HUES64 (cell line): ENCODE data around the gene SAG.

ENCODE experiments used
- H3K27ac ChIP-seq: 2 replicates; pipeline ENCODE4 v1.7.0; 2013; ENCODE audit warnings: low read depth, low read length, inconsistent platforms
- H3K27me3 ChIP-seq: 2 replicates; pipeline ENCODE4 v1.6.1; 2013; ENCODE audit warnings: mild to moderate bottlenecking, low read length; ENCODE audit not compliant: insufficient read depth
- H3K36me3 ChIP-seq: 2 replicates; pipeline ENCODE4 v1.6.1; 2013; ENCODE audit warnings: mild to moderate bottlenecking, low read length; ENCODE audit not compliant: insufficient read depth
- H3K4me1 ChIP-seq: 2 replicates; pipeline ENCODE4 v1.6.1; 2013; ENCODE audit warnings: mild to moderate bottlenecking, low read length, moderate library complexity; ENCODE audit not compliant: insufficient read depth
- H3K4me3 ChIP-seq: 2 replicates; pipeline ENCODE4 v1.5.1; 2013; ENCODE audit warnings: mild to moderate bottlenecking, low read length, moderate library complexity
- H3K9ac ChIP-seq: 2 replicates; pipeline ENCODE4 v1.6.1; 2013; ENCODE audit warnings: mild to moderate bottlenecking, low read depth, low read length
- H3K9me3 ChIP-seq: 2 replicates; pipeline ENCODE4 v1.6.1; 2013; ENCODE audit warnings: low read depth, low read length; ENCODE audit not compliant: insufficient read depth
- WGBS: fragments of 150-250, 120-280 bp; methylation state at CpG from one replicate; pipeline ENCODE4 v1.1.7; 2013; ENCODE audit warnings: missing lambda C conversion rate; 5-methylcytosine and 5-hydroxymethylcytosine counted together

Gene SAG

DNA sequence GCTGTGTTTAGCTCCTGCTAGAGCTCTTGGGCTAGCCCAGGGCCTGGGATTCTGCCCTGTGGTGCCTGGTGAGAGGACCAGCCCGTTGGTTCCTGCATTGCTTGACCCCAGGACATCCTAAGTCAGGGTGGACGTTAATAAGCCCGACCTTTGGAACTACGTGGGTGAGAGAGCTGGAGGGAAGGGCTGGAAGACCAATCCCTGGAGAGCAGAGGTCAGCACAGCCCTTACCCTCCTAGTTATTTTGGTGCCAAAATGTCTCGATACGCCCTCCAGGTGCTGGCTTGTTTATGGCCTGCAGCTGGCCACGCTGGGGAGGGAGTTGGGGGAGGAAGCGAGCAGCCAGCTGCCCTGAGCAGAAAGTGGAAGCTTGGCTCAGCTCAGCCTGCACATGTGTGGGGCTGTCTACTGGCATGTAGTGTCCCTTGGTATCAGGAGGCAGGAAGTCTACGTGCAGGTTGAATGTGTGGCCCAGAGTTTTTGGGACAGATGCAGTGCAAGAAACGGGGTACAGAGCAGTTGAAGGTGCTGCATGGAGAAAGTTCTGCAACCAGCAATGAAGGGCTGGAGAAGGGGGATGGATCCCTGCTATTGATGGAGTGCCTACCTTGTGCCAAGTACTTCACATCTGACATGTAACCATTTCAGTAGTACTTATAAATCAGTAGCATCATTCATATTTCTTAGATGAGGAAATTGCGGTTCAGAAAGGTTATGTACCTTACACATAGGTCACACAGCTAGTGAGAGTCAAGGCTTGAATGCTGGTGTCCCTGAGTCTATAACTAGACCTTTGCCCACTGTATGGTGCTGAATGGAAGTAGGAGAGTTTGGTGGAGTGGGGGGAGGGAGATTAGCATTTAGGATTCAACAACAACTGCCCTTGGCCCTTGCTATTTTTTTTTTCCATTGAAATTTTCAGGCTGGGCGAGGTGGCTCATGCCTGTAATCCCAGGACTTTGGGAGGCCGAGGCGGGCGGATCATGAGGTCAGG lies 41.7 kb downstream of the SAG start:
- WGBS, result 80% methylated on average over 15 of the region's 15 CpGs
- Histone ChIP-seq H3K9ac (no peak overlapping the region), H3K36me3 (no peaks in the 10 kb centered on the region), H3K9me3 (no peaks in the 10 kb centered on the region), H3K4me1 (peaks cover 6% of the 10 kb centered on the region; the same call in 1 of the 2 replicates), H3K27me3 (peaks cover 18% of the 10 kb centered on the region), H3K27ac (no peak overlapping the region), H3K4me3 (no peak overlapping the region)

- Histone ChIP-seq H3K27me3 (peaks cover 27% of the 10 kb centered on the region), H3K27ac (no peak overlapping the region), H3K36me3 (no peaks in the 10 kb centered on the region), H3K4me1 (peaks cover 6% of the 10 kb centered on the region; the same call in 1 of the 2 replicates), H3K9me3 (no peaks in the 10 kb centered on the region), H3K9ac (no peak overlapping the region), H3K4me3 (no peak overlapping the region)
- WGBS, result 63% methylated on average over 8 of the region's 8 CpGs
Observed at GRCh38 chr2:233350708-233351107, 43.1 kb downstream of the SAG start.

DNA sequence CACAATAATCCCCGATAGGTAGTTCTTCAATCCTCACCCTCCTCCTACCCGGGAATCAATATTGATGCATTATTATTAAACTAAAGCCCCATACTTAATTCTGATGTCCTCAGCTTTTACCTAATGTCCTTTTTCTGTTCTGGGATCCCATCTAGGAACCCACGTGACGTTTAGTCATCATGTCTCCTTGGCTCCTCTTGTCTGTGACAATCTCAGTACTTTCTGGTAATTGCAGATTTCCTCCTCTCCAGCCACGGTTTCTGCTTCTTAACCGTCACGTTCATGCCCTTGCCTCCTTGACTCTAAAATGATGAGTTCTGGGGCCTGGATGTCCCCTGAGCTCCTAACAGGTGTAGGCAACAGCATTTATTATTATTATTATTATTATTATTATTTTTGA lies 43.8 kb downstream of the SAG start:
- Histone ChIP-seq H3K9me3 (no peaks in the 10 kb centered on the region), H3K4me3 (no peak overlapping the region), H3K4me1 (peaks cover 6% of the 10 kb centered on the region; the same call in 1 of the 2 replicates), H3K9ac (no peak overlapping the region), H3K27ac (no peak overlapping the region), H3K27me3 (peaks cover 35% of the 10 kb centered on the region), H3K36me3 (no peaks in the 10 kb centered on the region)
- WGBS, result 87% methylated on average over 7 of the region's 7 CpGs

DNA sequence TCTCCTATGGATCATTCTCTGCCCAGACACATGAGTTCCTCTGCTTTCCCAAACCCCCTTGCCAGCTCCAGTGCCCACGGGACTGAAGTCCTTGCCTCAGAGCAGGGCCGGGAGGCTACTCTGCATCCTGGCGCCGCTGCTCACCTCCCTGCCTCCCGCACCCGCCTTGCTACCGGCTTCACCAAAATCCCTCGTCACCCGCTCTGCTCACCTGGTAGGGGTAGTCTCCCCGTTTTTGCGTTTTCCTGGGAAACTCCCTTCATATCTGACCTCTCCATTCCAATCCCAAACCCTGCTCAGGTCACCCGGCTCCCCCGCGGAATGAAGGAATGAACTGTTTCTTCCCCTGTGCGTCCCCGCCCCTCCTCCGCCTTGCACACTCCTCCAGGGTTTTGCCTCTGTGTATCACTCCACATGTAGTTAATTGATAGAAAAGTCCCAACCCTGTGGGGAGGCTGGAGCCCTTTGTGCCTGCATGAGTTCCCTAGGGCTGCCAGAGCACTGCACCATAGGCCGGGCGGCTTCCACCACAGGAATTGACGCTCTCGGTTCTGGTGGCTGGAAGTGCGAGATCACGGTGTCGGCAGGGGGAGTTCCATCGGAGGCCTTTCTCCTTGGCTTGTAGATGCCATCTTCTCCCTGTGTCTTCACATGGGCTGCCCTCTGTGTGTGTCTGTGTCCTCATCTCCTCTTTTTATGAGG lies 44.7 kb downstream of the SAG start:
- Histone ChIP-seq H3K36me3 (no peaks in the 10 kb centered on the region), H3K9me3 (no peaks in the 10 kb centered on the region), H3K9ac (no peak overlapping the region), H3K27ac (no peak overlapping the region), H3K4me1 (peaks cover 6% of the 10 kb centered on the region; the same call in 1 of the 2 replicates), H3K4me3 (no peak overlapping the region), H3K27me3 (peaks cover 36% of the 10 kb centered on the region)
- 96% methylated on average over 25 of the region's 25 CpGs for WGBS

- Histone ChIP-seq H3K4me3 (peak overlapping the region; percentile 74), H3K9me3 (no peaks in the 10 kb centered on the region), H3K27ac (no peak overlapping the region), H3K9ac (no peak overlapping the region), H3K4me1 (peaks cover 6% of the 10 kb centered on the region; the same call in 1 of the 2 replicates), H3K27me3 (peaks cover 36% of the 10 kb centered on the region), H3K36me3 (no peaks in the 10 kb centered on the region)
- WGBS, result 67% methylated on average over 22 of the region's 22 CpGs
Observed at GRCh38 chr2:233353101-233353768, 45.6 kb downstream of the SAG start.

DNA sequence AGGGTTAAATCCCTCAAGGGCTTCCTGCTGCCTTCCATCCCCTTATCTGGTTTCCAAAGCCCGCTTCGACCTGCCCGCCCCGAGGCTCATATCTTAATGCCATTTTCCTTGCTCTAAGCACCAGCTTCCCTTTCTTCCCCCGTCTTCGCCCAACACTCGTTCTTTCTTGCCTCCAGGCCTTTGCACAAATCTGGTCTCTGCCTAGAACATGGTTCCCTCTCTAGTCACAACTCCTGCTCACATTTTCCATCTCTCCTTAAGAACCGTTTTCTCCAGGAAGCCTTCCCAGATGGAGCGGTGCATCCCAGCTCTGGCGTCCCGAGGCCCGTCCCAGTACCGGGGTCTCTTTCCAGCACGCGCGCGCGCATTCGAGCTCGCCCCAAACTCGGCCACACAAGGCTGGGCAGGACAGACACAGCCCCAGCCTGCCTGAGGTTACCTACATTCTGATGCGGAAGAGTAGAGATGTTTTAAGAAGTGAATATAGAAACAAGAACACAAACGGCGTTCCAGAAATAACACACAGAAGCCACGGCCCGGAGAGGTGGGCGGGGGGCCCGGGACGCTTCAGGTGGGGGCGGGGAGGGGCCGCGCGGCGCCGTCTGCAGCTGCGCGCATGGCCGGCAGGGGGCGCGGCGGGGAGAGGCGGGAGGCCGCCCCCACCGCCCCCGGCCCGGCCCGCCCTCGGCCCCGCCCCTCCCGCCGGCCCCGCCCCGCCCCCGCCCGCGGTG lies 46.3 kb downstream of the SAG start, which contains the start of gene DGKD:
DGKD (plus strand) TSS at position 726 of the 731 bp plus-strand sequence. CDS start 25 bp downstream, outside the sequence.
- Histone ChIP-seq H3K4me3 (peak within 1 kb of the TSS; percentile 77), H3K27ac (no peak within 1 kb of the TSS), H3K9me3 (no peaks in the 10 kb centered on the region), H3K4me1 (peaks cover 6% of the 10 kb centered on the region; the same call in 1 of the 2 replicates), H3K36me3 (no peaks in the 10 kb centered on the region), H3K27me3 (peaks cover 36% of the 10 kb centered on the region), H3K9ac (peak within 1 kb of the TSS; percentile 78)
- 4% methylated on average over 55 of the region's 56 CpGs for WGBS

DNA sequence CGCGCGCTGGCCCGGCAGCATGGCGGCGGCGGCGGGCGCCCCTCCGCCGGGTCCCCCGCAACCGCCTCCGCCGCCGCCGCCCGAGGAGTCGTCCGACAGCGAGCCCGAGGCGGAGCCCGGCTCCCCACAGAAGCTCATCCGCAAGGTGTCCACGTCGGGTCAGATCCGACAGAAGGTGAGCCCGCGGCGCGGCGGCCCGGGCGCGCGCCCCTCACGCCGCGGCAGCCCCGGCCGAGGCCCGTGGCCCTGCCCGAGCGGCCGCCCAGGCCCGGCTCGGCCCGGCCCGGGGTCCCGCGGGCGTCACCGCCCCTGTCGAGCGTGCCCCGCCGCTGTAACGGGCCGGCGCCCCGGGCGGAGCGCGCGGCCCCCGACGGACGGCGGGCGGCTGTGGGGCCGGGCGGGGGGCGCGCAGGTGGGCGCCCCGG lies 46.9 kb downstream of the SAG start:
- Histone ChIP-seq H3K9ac (peak overlapping the region; percentile 78), H3K36me3 (no peaks in the 10 kb centered on the region), H3K27ac (no peak overlapping the region), H3K4me3 (peak overlapping the region; percentile 77), H3K27me3 (peaks cover 36% of the 10 kb centered on the region), H3K9me3 (no peaks in the 10 kb centered on the region), H3K4me1 (peaks cover 6% of the 10 kb centered on the region; the same call in 1 of the 2 replicates)
- WGBS, result under 1% methylated on average over 77 of the region's 77 CpGs

- peak overlapping the region; percentile 77 for H3K4me3 ChIP-seq
- peaks cover 36% of the 10 kb centered on the region for H3K27me3 ChIP-seq
- no peaks in the 10 kb centered on the region for H3K36me3 ChIP-seq
- no peaks in the 10 kb centered on the region for H3K9me3 ChIP-seq
- 6% methylated on average over 46 of the region's 46 CpGs for WGBS
- peaks cover 6% of the 10 kb centered on the region; the same call in 1 of the 2 replicates for H3K4me1 ChIP-seq
- peak overlapping the region; percentile 16; the same call in 1 of the 2 replicates for H3K9ac ChIP-seq
- H3K27ac ChIP-seq, result no peak overlapping the region
Observed at GRCh38 chr2:233354971-233355574, 47.5 kb downstream of the SAG start.

DNA sequence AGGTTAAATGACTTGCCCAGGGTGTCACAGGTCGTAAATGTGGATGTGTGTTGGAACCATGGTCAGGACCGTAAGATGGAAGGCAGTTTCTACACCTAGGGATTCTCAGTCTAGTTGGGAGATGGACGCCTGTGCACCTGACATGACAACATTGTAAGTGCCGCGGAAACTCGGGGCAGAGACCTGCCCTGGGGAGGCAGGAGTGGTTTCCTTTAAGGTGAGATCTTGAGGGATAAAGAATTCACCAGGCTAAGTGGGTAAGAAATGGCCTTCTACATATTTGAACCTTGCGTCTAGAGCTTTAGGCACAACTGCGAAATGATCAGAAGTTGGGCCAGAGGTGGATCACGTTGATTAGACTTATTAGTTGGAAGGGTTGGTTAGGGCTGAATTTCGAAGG lies 48.3 kb downstream of the SAG start:
- 91% methylated on average over 10 of the region's 10 CpGs for WGBS

More for the DNA sequence above, 48.3 kb downstream of the SAG start:
- no peaks in the 10 kb centered on the region for H3K36me3 ChIP-seq
- H3K27ac ChIP-seq, result no peak overlapping the region
- H3K4me1 ChIP-seq, result no peaks in the 10 kb centered on the region; the same call in 1 of the 2 replicates
- H3K9ac ChIP-seq, result no peak overlapping the region
- peak overlapping the region; percentile 77; the same call in 1 of the 2 replicates for H3K4me3 ChIP-seq
- no peaks in the 10 kb centered on the region for H3K9me3 ChIP-seq
- H3K27me3 ChIP-seq, result peaks cover 36% of the 10 kb centered on the region
